Measurements from ENCODE around the gene KSR2.
A peak's percentile ranks its signal among the peaks of the same experiment; 100 is the strongest.
"Not testable (repeated sequence)": the region's sequence is repeated elsewhere in the genome, so short reads cannot be mapped to it uniquely, and the experiment has no call there.

KSR2 gene

DNA sequence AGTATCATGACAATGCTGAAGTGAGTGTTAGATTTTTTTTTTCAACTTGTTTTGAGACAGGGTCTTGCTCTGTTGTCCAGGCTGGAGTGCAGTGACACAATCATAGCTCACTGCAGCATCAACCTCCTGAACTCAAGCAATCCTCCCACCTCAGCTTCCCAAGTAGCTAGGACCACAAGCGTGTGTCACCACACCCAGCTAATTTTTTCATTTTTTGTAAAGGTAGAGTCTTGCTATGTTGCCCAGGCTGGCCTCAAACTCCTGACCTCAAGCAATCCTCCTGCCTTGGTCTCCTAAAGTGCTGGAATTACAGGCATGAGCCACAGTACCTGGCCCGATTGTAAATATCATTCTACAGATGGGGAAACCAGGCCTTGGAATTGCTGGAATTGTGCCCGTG is 94.6 kb downstream of the KSR2 start:
- H3K36me3 ChIP-seq (ENCODE audit: control insufficient read depth in 2 of 2, insufficient read depth in 1 of 2, low read length in 2 of 2), result not testable (repeated sequence)
- peak; percentile 85 for TF ChIP-seq ZNF121 (tag by site-specific recombination; IDR thresholded peaks at IDR 0.05)
- CTCF ChIA-PET, result interaction anchor here (0.6 to 3.7 kb wide), 20 partner anchors 9 to 662 kb away, joined by 3 to 55 read pairs (median 4); partner anchors contain the start of gene SUDS3

DNA sequence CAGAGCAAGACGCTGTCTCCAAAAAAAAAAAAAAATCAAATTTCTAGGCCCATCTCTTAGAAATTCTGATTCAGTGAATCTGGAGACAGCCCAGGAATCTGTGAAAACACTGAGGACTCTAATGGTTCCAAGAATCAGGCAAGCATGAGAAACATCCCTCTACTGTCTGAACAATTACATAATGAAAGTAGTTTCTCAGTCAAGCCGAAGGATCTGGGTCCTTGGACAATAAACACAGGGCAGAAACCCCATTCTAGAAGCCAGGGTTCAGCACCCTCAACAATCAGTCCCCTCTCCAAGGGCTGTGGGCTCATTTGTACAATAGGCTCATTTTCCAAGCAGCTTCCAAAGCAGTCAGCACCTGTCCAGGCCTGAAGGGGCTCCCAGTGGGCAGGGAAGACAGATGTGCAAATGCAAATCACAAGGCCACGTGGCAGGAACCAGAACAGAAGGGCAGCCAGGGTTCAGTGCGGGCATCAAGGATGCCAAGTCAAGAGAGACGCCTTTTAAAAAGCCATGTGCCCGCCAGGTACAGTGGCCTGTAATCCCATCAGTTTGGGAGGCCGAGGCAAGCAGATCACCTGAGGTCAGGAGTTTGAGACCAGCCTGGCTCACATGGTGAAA is 96.1 kb downstream of the KSR2 start:
- CTCF ChIA-PET, result interaction anchor here (0.5 to 3.7 kb wide), 8 partner anchors 15 to 1776 kb away, joined by 3 to 55 read pairs (median 4); no protein-coding TSS in a partner anchor
- no peaks in the 10 kb centered on the region for H3K9me3 ChIP-seq (ENCODE audit: control insufficient read depth, insufficient read depth, low read depth, low read length)
- no peak overlapping the region for H3K4me3 ChIP-seq (ENCODE audit: low read depth, low read length)
- POLR2A ChIA-PET, result no interaction called here
- H3K4me1 ChIP-seq (ENCODE audit: control insufficient read depth, insufficient read depth, low read length), result no peaks in the 10 kb centered on the region; the same call in 1 of the 2 replicates
- H3K36me3 ChIP-seq (ENCODE audit: control insufficient read depth in 2 of 2, insufficient read depth in 1 of 2, low read length in 2 of 2), result no peaks in the 10 kb centered on the region
- H3K27ac ChIP-seq (ENCODE audit: extremely low read depth, low read depth, low read length), result no peak overlapping the region
- TF ChIP-seq, protein P1, sequence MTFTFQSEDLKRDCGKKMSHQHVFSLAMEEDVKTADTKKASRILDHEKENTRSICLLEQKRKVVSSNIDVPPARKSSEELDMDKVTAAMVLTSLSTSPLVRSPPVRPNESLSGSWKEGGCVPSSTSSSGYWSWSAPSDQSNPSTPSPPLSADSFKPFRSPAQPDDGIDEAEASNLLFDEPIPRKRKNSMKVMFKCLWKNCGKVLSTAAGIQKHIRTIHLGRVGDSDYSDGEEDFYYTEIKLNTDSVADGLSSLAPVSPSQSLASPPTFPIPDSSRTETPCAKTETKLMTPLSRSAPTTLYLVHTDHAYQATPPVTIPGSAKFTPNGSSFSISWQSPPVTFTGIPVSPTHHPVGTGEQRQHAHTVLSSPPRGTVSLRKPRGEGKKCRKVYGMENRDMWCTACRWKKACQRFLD (tag by site-specific recombination; IDR thresholded peaks at IDR 0.05), result no peak
- no peak for TF ChIP-seq ZNF155 (tag by site-specific recombination; IDR thresholded peaks at IDR 0.05)
- TF ChIP-seq ZNF585B (tag by site-specific recombination; IDR thresholded peaks at IDR 0.05), result no peak
- TF ChIP-seq, protein P2, sequence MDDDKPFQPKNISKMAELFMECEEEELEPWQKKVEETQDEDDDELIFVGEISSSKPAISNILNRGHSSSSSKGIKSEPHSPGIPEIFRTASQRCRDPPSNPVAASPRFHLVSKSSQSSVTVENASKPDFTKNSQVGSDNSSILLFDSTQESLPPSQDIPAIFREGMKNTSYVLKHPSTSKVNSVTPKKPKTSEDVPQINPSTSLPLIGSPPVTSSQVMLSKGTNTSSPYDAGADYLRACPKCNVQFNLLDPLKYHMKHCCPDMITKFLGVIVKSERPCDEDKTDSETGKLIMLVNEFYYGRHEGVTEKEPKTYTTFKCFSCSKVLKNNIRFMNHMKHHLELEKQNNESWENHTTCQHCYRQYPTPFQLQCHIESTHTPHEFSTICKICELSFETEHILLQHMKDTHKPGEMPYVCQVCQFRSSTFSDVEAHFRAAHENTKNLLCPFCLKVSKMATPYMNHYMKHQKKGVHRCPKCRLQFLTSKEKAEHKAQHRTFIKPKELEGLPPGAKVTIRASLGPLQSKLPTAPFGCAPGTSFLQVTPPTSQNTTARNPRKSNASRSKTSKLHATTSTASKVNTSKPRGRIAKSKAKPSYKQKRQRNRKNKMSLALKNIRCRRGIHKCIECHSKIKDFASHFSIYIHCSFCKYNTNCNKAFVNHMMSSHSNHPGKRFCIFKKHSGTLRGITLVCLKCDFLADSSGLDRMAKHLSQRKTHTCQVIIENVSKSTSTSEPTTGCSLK (tag by site-specific recombination; IDR thresholded peaks at IDR 0.05), result no peak

More for the DNA sequence above, 94.6 kb downstream of the KSR2 start:
- H3K9me3 ChIP-seq (ENCODE audit: control insufficient read depth, insufficient read depth, low read depth, low read length); H3K4me3 ChIP-seq (ENCODE audit: low read depth, low read length); H3K4me1 ChIP-seq (ENCODE audit: control insufficient read depth, insufficient read depth, low read length); H3K27ac ChIP-seq (ENCODE audit: extremely low read depth, low read depth, low read length): not testable (repeated sequence)
- POLR2A ChIA-PET, result interaction anchor here (0.6 to 1.3 kb wide), 2 partner anchors 142 to 150 kb away, joined by 3 to 4 read pairs; partner anchors contain the start of gene RFC5

DNA sequence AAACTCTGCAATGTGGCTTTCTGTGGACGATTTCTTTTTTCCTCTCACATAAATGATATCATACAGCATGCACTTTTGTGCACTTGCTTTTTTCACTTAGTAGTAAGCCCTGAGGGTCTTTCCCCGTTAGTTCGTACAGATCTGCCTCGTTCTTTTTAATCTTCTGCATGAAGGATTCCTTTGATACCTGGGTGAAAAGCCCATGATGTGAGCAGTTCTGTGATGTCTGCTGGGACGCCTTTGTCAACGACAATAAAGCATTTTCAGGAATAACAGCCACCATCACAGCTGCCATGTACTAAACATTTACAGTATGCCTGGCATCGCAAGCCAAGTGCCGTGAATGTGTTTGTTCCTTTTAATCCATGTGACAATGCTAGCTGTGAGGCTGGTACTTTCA is 99.2 kb downstream of the KSR2 start:
- Histone ChIP-seq H3K36me3 (ENCODE audit: control insufficient read depth in 2 of 2, insufficient read depth in 1 of 2, low read length in 2 of 2) (no peaks in the 10 kb centered on the region), H3K4me3 (ENCODE audit: low read depth, low read length) (no peak overlapping the region), H3K9me3 (ENCODE audit: control insufficient read depth, insufficient read depth, low read depth, low read length) (no peaks in the 10 kb centered on the region), H3K27ac (ENCODE audit: extremely low read depth, low read depth, low read length) (no peak overlapping the region), H3K4me1 (ENCODE audit: control insufficient read depth, insufficient read depth, low read length) (no peaks in the 10 kb centered on the region)
- no peak for TF ChIP-seq REPIN1 (tag by site-specific recombination; IDR thresholded peaks at IDR 0.05; ENCODE audit: low read depth)
- no peak for TF ChIP-seq ZSCAN23 (tag by site-specific recombination; IDR thresholded peaks at IDR 0.05)
- no peak for TF ChIP-seq ZNF274 (IDR thresholded peaks at IDR 0.05; ENCODE audit: low read length)
- TF ChIP-seq ZNF274 (tag by site-specific recombination; IDR thresholded peaks at IDR 0.05; ENCODE audit: borderline replicate concordance), result no peak
- TF ChIP-seq ZNF175 (tag by site-specific recombination; IDR thresholded peaks at IDR 0.05), result no peak
- ChIA-PET POLR2A (no interaction called here), CTCF (interaction anchor here (0.6 to 1.1 kb wide), 4 partner anchors 13 to 190 kb away, joined by 3 to 6 read pairs (median 4); no protein-coding TSS in a partner anchor)

DNA sequence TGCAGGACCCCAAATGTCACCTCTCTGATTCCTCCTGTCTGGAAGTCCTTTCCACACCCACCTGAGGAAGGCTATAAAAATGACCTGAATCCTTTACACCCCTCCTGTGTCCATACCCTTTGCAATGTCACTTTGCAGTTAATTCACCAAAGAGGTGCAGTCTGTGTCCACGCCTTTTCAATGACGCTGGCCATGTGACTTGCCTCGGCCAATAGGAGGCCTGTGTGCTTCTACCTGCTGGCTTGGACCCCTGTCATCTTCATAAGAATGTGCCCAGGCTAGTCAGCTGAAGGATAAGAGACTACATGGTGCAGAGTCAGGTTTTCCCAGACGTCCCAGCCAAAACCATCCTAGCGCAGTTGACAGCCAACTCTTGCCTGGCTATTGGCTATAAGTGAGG is 101.4 kb downstream of the KSR2 start:
- Histone ChIP-seq H3K36me3 (ENCODE audit: control insufficient read depth in 2 of 2, insufficient read depth in 1 of 2, low read length in 2 of 2) (no peaks in the 10 kb centered on the region), H3K4me3 (ENCODE audit: low read depth, low read length) (no peak overlapping the region), H3K4me1 (ENCODE audit: control insufficient read depth, insufficient read depth, low read length) (no peaks in the 10 kb centered on the region), H3K9me3 (ENCODE audit: control insufficient read depth, insufficient read depth, low read depth, low read length) (no peaks in the 10 kb centered on the region), H3K27ac (ENCODE audit: extremely low read depth, low read depth, low read length) (no peak overlapping the region)
- POLR2A ChIA-PET, result no interaction called here
- CTCF ChIA-PET, result interaction anchor here (0.7 to 1.2 kb wide), 2 partner anchors 30 to 125 kb away, joined by 3 read pairs; no protein-coding TSS in a partner anchor
- no peak for TF ChIP-seq ZNF274 (IDR thresholded peaks at IDR 0.05; ENCODE audit: low read length)
- TF ChIP-seq ZNF274 (tag by site-specific recombination; IDR thresholded peaks at IDR 0.05; ENCODE audit: borderline replicate concordance), result no peak
- TF ChIP-seq ZNF292 (tag by site-specific recombination; IDR thresholded peaks at IDR 0.05; ENCODE audit: borderline replicate concordance, low read depth), result no peak
- no peak for TF ChIP-seq ZNF223 (tag by site-specific recombination; IDR thresholded peaks at IDR 0.05)
- no peak for TF ChIP-seq ZNF624 (tag by site-specific recombination; IDR thresholded peaks at IDR 0.05)
- TF ChIP-seq MZF1 (tag by site-specific recombination; IDR thresholded peaks at IDR 0.05; ENCODE audit: borderline replicate concordance), result no peak
- TF ChIP-seq ZFP41 (tag by site-specific recombination; IDR thresholded peaks at IDR 0.05; ENCODE audit: borderline replicate concordance), result no peak
- TF ChIP-seq ZBTB48 (tag by site-specific recombination; IDR thresholded peaks at IDR 0.05), result no peak
- no peak for TF ChIP-seq ZNF24 (tag by site-specific recombination; IDR thresholded peaks at IDR 0.05)
- TF ChIP-seq ZNF404 (tag by site-specific recombination; IDR thresholded peaks at IDR 0.05), result no peak
- no peak for TF ChIP-seq ZNF830 (tag by site-specific recombination; IDR thresholded peaks at IDR 0.05; ENCODE audit: low read depth)

Data from HEK293 (cell line).